ENCODE results near the gene SZRD1.

SZRD1 gene

DNA sequence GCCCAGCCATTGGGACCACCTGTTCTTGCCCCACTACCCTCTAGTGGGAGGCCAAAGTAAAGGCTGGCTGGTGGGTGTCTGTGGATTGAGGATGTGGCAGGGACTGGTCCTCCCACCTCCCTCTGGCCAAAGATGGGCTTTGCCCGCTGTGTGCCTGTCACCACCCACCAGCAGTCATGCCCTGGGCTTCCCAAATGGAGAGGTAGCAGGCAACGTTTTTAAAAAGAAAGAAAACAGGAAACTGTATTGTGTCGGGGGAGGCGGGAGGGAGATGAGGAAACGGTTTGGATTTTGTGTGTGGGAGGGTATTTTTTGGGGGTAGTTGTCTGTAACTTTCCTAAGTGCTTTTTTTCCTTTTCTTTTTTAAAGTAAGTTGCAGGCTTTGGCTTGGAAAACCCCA, 30.1 kb downstream of the SZRD1 start:
- Histone ChIP-seq H3F3A (ENCODE audit: control insufficient read depth, insufficient read depth) (peaks cover 5% of the 10 kb centered on the region; the same call in 1 of the 2 replicates), H3K9me2 (replicated peaks; ENCODE audit: control insufficient read depth, low read length) (no peaks in the 10 kb centered on the region), H3K27ac (ENCODE audit: low read depth, low read length) (no peak overlapping the region), H3K4me2 (ENCODE audit: low read length) (no peak overlapping the region), H3K27me3 (ENCODE audit: control insufficient read depth, low read length) (no peaks in the 10 kb centered on the region), H4K20me1 (ENCODE audit: control insufficient read depth, insufficient read depth, low read depth, low read length) (peaks cover 5% of the 10 kb centered on the region; the same call in 1 of the 2 replicates), H3K36me3 (ENCODE audit: control insufficient read depth, low read length) (peaks cover 59% of the 10 kb centered on the region), H3K4me3 (ENCODE audit: low read length) (no peak overlapping the region), H3K4me1 (ENCODE audit: control insufficient read depth, low read length) (no peaks in the 10 kb centered on the region), H3K79me2 (ENCODE audit: control insufficient read depth, low read length) (peaks cover 23% of the 10 kb centered on the region), H3K9me3 (ENCODE audit: control insufficient read depth, insufficient read depth, low read length) (no peaks in the 10 kb centered on the region)
- TF ChIP-seq CTCF (IDR thresholded peaks at IDR 0.05; ENCODE audit: low read depth, low read length, poor library complexity, severe bottlenecking) (no peak), EZH2phosphoT487 (IDR thresholded peaks at IDR 0.05; ENCODE audit: borderline replicate concordance, low read length) (no peak)

DNA sequence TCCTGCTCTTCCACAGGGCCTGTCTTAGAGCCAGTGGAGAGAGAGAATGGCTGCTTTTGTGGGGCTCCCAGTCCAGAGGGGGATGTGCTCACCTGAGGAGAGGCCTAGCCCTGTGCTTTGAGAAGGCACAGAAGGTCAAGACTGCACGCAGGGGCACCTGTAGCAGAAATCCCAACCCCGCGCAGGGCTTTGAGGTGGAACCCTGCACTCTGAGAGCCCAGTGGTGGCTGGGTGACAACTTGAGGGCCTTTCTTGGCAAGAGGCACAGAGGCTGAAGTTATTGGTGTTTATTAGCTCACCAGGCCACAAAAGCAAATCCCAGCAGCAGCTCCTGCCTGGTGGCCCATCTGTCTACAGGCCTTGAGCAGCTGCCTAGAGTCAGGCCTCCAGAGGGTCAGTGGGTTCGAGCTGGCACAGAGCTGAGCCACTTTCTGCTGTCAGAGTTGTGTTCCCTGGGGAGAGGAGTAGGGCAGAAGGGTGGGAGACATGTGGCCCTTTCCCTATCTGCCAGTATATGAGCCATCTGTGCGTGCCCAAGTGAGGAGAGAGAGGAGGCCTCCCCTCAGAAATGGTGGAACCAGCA, 31.4 kb downstream of the SZRD1 start:
- TF ChIP-seq EZH2phosphoT487 (IDR thresholded peaks at IDR 0.05; ENCODE audit: borderline replicate concordance, low read length) (no peak), CTCF (IDR thresholded peaks at IDR 0.05; ENCODE audit: low read depth, low read length, poor library complexity, severe bottlenecking) (no peak)

DNA sequence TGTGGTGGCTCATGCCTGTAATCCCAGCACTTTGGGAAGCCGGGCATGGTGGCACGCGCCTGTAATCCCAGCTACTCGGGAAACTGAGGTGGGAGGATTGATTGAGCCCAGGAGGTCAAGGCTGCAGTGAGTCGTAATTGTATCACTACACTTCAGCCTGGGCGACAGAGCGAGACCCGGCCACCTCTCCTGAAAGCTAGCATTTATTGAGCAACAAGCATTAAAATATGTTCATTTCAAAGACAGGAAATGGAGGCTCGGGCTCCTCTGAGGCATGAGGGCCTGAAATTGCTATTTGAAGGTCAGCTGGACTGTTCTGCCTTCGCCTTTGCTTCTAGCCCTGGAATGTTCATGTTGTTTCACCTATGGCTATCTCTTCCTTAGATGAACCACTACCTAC, 35.7 kb downstream of the SZRD1 start:
- no peak overlapping the region for H3K4me3 ChIP-seq (ENCODE audit: low read length)
- H3K27ac ChIP-seq (ENCODE audit: low read depth, low read length) = no peak overlapping the region
- peaks cover 5% of the 10 kb centered on the region; the same call in 1 of the 2 replicates for H3F3A ChIP-seq (ENCODE audit: control insufficient read depth, insufficient read depth)
- no peaks in the 10 kb centered on the region for H3K27me3 ChIP-seq (ENCODE audit: control insufficient read depth, low read length)
- H3K9me2 ChIP-seq (replicated peaks; ENCODE audit: control insufficient read depth, low read length) = no peaks in the 10 kb centered on the region
- H3K4me1 ChIP-seq (ENCODE audit: control insufficient read depth, low read length) = no peaks in the 10 kb centered on the region
- TF ChIP-seq EZH2phosphoT487 (IDR thresholded peaks at IDR 0.05; ENCODE audit: borderline replicate concordance, low read length) = no peak
- TF ChIP-seq CTCF (IDR thresholded peaks at IDR 0.05; ENCODE audit: low read depth, low read length, poor library complexity, severe bottlenecking) = no peak
- H3K9me3 ChIP-seq (ENCODE audit: control insufficient read depth, insufficient read depth, low read length) = no peaks in the 10 kb centered on the region
- no peaks in the 10 kb centered on the region for H3K79me2 ChIP-seq (ENCODE audit: control insufficient read depth, low read length)
- no peaks in the 10 kb centered on the region for H4K20me1 ChIP-seq (ENCODE audit: control insufficient read depth, insufficient read depth, low read depth, low read length)
- H3K36me3 ChIP-seq (ENCODE audit: control insufficient read depth, low read length) = peaks cover 8% of the 10 kb centered on the region; the same call in 1 of the 2 replicates
- no peak overlapping the region for H3K4me2 ChIP-seq (ENCODE audit: low read length)

More for the DNA sequence above, 31.4 kb downstream of the SZRD1 start:
- Histone ChIP-seq H3K36me3 (ENCODE audit: control insufficient read depth, low read length) (peaks cover 46% of the 10 kb centered on the region), H3K4me1 (ENCODE audit: control insufficient read depth, low read length) (no peaks in the 10 kb centered on the region), H3K27ac (ENCODE audit: low read depth, low read length) (no peak overlapping the region), H3K4me2 (ENCODE audit: low read length) (no peak overlapping the region), H3F3A (ENCODE audit: control insufficient read depth, insufficient read depth) (peaks cover 5% of the 10 kb centered on the region; the same call in 1 of the 2 replicates), H3K9me2 (replicated peaks; ENCODE audit: control insufficient read depth, low read length) (no peaks in the 10 kb centered on the region), H4K20me1 (ENCODE audit: control insufficient read depth, insufficient read depth, low read depth, low read length) (no peaks in the 10 kb centered on the region), H3K4me3 (ENCODE audit: low read length) (no peak overlapping the region), H3K79me2 (ENCODE audit: control insufficient read depth, low read length) (peaks cover 9% of the 10 kb centered on the region), H3K27me3 (ENCODE audit: control insufficient read depth, low read length) (no peaks in the 10 kb centered on the region), H3K9me3 (ENCODE audit: control insufficient read depth, insufficient read depth, low read length) (no peaks in the 10 kb centered on the region)
